LNCAP (cell line): ENCODE data around the gene CLIC5.

Experiments used
- CTCF ChIP-seq: fragments of 450-650 bp; IDR thresholded peaks from 2 replicates; pipeline ENCODE4 v1.5.1; 2017; ENCODE audit warnings: mild to moderate bottlenecking

CLIC5 gene

GRCh38 chr6:45880159-45880558 lies 135.5 kb downstream of the CLIC5 start:
- no peak for TF ChIP-seq CTCF

GRCh38 chr6:45877970-45878590 lies 137.6 kb downstream of the CLIC5 start:
- TF ChIP-seq CTCF, result no peak

- TF ChIP-seq CTCF, result no peak
Measured at GRCh38 chr6:45872827-45873365, 142.8 kb downstream of the CLIC5 start.

GRCh38 chr6:45870531-45870930 lies 145.1 kb downstream of the CLIC5 start:
- no peak for TF ChIP-seq CTCF

- no peak for TF ChIP-seq CTCF
Measured at GRCh38 chr6:45864651-45865050, 151.0 kb downstream of the CLIC5 start.

- TF ChIP-seq CTCF, result no peak
Measured at GRCh38 chr6:45858691-45859090, 157.0 kb downstream of the CLIC5 start.

GRCh38 chr6:45857827-45858226 lies 157.8 kb downstream of the CLIC5 start:
- no peak for TF ChIP-seq CTCF
